Hepatocyte (in vitro differentiated cells): ENCODE results near the gene ZMAT3. TPM values are rescaled to one million over a fixed set of nuclear protein-coding genes. Genes with fewer than 3 reads are reported as not detected.

Experiments
- DNase-seq: peaks from one replicate; pipeline ENCODE4 v3.0.0-alpha.2; 2016; ENCODE audit warnings: low spot score
- H2AFZ ChIP-seq: fragments of 200-600 bp; sonication (generic); 2 replicates; pipeline ENCODE4 v1.6.0; 2016; ENCODE audit warnings: antibody characterized with exemption, mild to moderate bottlenecking
- H3K27ac ChIP-seq: fragments of 200-600 bp; sonication (generic); 2 replicates; pipeline ENCODE4 v1.5.1; 2016; ENCODE audit warnings: mild to moderate bottlenecking
- H3K27me3 ChIP-seq: fragments of 200-600 bp; sonication (generic); 2 replicates; pipeline ENCODE4 v1.6.1; 2016
- H3K36me3 ChIP-seq: fragments of 200-600 bp; sonication (generic); replicated peaks from 2 replicates; pipeline ENCODE4 v1.5.1; 2016; ENCODE audit warnings: low read depth; ENCODE audit not compliant: insufficient read depth
- H3K4me1 ChIP-seq: fragments of 200-600 bp; sonication (generic); 2 replicates; pipeline ENCODE4 v1.5.1; 2016; ENCODE audit warnings: mild to moderate bottlenecking, moderate library complexity; ENCODE audit not compliant: insufficient read depth
- H3K4me2 ChIP-seq: fragments of 200-600 bp; sonication (generic); 2 replicates; pipeline ENCODE4 v1.6.0; 2016
- H3K4me3 ChIP-seq: fragments of 200-600 bp; sonication (generic); 2 replicates; pipeline ENCODE4 v1.5.1; 2016; ENCODE audit warnings: mild to moderate bottlenecking
- H3K79me2 ChIP-seq: fragments of 200-600 bp; sonication (generic); 2 replicates; pipeline ENCODE4 v1.6.0; 2017; ENCODE audit warnings: mild to moderate bottlenecking
- H3K9me2 ChIP-seq: fragments of 200-600 bp; sonication (generic); replicated peaks from 2 replicates; pipeline ENCODE4 v1.6.0; 2017; ENCODE audit warnings: mild to moderate bottlenecking; ENCODE audit not compliant: insufficient read depth
- H3K9me3 ChIP-seq: fragments of 200-600 bp; sonication (generic); 2 replicates; pipeline ENCODE4 v1.5.1; 2016; ENCODE audit warnings: low read depth, mild to moderate bottlenecking
- H4K20me1 ChIP-seq: fragments of 200-600 bp; sonication (generic); 2 replicates; pipeline ENCODE4 v1.6.0; 2016; ENCODE audit warnings: mild to moderate bottlenecking; ENCODE audit not compliant: insufficient read depth, poor library complexity, severe bottlenecking
- EZH2 ChIP-seq: fragments of 200-600 bp; sonication (generic); IDR thresholded peaks from 2 replicates; pipeline ENCODE4 v1.6.1; 2016; ENCODE audit warnings: antibody characterized with exemption, mild to moderate bottlenecking, borderline replicate concordance
- EZH2phosphoT487 ChIP-seq: fragments of 200-600 bp; sonication (generic); IDR thresholded peaks from one replicate; pipeline ENCODE4 v1.6.1; 2018; ENCODE audit warnings: antibody characterized with exemption, mild to moderate bottlenecking, low read depth, moderate library complexity; ENCODE audit not compliant: unreplicated experiment, severe bottlenecking
- WGBS: methylation state at CpG from one replicate; pipeline ENCODE4 v1.1.6; 2016; ENCODE audit warnings: low lambda C conversion rate; ENCODE audit errors: missing lambda C conversion rate; 5-methylcytosine and 5-hydroxymethylcytosine counted together
- polyA plus RNA-seq: library from polyadenylated mRNA; unstranded; fragments of >200 nt; fragmentation: Nextera tagmentation; extraction: Ambion mirVana; gene quantifications from 2 replicates; pipeline ENCODE4 v1.2.1, GENCODE V29; 2016
- total RNA-seq: library from RNA; depleted of rRNA; stranded (reverse); fragments of >200 nt; gene quantifications from 2 replicates; pipeline ENCODE4 v1.2.3, GENCODE V29; 2014
- TF ChIP-seq, protein P1 (sequence below): fragments of 200-600 bp; sonication (generic); IDR thresholded peaks from 2 replicates; pipeline ENCODE4 v1.5.1; 2016; ENCODE audit warnings: antibody characterized with exemption, mild to moderate bottlenecking; ENCODE audit not compliant: poor library complexity

Gene ZMAT3
- total and polyA plus RNA-seq, 2 experiments from 2014 or later: 17.9 to 24.0 TPM

DNA sequence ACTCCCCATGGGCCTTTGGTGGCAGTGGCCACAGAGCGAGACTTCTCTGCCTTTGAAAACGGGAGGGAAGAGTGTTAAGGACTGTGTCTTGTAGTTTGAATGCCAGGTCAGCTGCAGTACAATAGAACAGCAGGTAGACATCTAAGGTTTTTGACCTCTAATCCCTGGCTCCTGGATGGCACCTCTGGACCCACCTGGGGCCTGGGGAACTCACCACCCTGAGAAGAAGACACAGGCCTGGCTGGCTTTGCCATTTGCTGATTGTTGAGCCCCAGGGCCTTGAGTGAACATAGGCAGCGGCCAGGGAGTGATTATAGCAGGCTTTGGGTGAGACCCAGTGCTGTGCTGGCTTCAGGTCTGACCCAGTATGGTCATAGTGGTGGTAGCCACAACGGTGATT lies 66.4 kb downstream of the ZMAT3 start:
- TF ChIP-seq EZH2 (no peak), EZH2phosphoT487 (no peak)
- TF ChIP-seq, protein P1, sequence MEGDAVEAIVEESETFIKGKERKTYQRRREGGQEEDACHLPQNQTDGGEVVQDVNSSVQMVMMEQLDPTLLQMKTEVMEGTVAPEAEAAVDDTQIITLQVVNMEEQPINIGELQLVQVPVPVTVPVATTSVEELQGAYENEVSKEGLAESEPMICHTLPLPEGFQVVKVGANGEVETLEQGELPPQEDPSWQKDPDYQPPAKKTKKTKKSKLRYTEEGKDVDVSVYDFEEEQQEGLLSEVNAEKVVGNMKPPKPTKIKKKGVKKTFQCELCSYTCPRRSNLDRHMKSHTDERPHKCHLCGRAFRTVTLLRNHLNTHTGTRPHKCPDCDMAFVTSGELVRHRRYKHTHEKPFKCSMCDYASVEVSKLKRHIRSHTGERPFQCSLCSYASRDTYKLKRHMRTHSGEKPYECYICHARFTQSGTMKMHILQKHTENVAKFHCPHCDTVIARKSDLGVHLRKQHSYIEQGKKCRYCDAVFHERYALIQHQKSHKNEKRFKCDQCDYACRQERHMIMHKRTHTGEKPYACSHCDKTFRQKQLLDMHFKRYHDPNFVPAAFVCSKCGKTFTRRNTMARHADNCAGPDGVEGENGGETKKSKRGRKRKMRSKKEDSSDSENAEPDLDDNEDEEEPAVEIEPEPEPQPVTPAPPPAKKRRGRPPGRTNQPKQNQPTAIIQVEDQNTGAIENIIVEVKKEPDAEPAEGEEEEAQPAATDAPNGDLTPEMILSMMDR: no peak
- WGBS: 90% methylated on average over 4 of the region's 4 CpGs

DNA sequence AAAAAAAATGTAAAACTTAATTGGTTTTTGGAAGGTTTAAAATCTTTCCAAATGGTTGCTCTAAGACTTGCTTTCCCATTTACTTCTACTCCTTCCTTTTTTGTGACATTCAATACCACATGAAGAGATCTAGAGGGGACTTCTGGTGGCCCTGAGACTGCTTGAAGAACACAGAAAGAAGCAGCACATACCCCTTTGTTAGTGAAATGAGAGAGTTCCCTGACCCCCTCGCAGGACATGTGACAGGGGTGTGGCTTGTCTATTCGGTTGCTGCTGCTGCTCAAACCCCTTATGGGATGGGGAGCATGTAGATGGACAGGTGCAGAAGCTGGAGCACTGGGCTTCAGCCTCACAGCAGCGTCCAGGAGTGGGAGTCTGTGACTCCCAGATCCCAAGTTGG lies 71.0 kb downstream of the ZMAT3 start:
- H3K27me3 ChIP-seq: no peaks in the 10 kb centered on the region
- H3K4me2 ChIP-seq: no peak overlapping the region
- 79% methylated on average over 3 of the region's 3 CpGs for WGBS

More for the DNA sequence above, 66.4 kb downstream of the ZMAT3 start:
- H3K27ac ChIP-seq: no peak overlapping the region
- no peaks in the 10 kb centered on the region for H3K27me3 ChIP-seq
- no peak for DNase-seq
- no peak overlapping the region for H3K4me2 ChIP-seq
- no peaks in the 10 kb centered on the region for H3K36me3 ChIP-seq
- H2AFZ ChIP-seq: no peak overlapping the region
- H3K4me3 ChIP-seq: no peak overlapping the region
- no peaks in the 10 kb centered on the region for H4K20me1 ChIP-seq
- no peaks in the 10 kb centered on the region for H3K9me3 ChIP-seq
- no peaks in the 10 kb centered on the region for H3K9me2 ChIP-seq
- no peaks in the 10 kb centered on the region for H3K4me1 ChIP-seq
- no peaks in the 10 kb centered on the region for H3K79me2 ChIP-seq

DNA sequence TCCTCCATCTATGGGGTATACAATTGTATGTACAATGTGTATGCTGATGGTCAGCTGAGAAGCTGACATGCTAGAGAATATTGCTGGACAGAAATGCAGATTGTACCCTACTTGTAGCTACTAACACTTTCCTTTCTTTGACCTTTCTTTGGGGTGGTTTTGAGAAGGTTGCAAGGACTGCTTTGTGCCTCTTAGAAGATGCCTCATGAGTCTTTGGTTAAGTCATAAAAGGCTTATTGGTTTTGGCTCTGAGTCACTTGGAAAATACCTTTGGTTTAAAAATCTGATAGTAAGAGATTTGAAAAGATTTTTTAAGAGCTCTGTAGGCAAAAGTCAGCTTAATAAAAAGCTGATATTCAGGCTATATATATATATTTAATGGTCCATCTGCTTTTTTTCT lies 71.5 kb downstream of the ZMAT3 start:
- Histone ChIP-seq H3K4me2 (no peak overlapping the region), H2AFZ (no peak overlapping the region), H3K27me3 (no peaks in the 10 kb centered on the region), H3K9me3 (no peaks in the 10 kb centered on the region), H3K79me2 (no peaks in the 10 kb centered on the region), H3K9me2 (no peaks in the 10 kb centered on the region), H4K20me1 (no peaks in the 10 kb centered on the region), H3K27ac (no peak overlapping the region), H3K4me3 (no peak overlapping the region), H3K4me1 (no peaks in the 10 kb centered on the region), H3K36me3 (no peaks in the 10 kb centered on the region)
- TF ChIP-seq EZH2 (no peak), EZH2phosphoT487 (no peak)
- TF ChIP-seq, protein P1: no peak
- DNase-seq: no peak

More for the DNA sequence above, 71.0 kb downstream of the ZMAT3 start:
- Histone ChIP-seq H3K27ac (no peak overlapping the region), H3K4me3 (no peak overlapping the region), H2AFZ (no peak overlapping the region), H3K79me2 (no peaks in the 10 kb centered on the region), H4K20me1 (no peaks in the 10 kb centered on the region), H3K9me2 (no peaks in the 10 kb centered on the region), H3K36me3 (no peaks in the 10 kb centered on the region), H3K9me3 (no peaks in the 10 kb centered on the region), H3K4me1 (no peaks in the 10 kb centered on the region)
- TF ChIP-seq EZH2 (no peak), EZH2phosphoT487 (no peak)
- TF ChIP-seq, protein P1: no peak
- DNase-seq: no peak

DNA sequence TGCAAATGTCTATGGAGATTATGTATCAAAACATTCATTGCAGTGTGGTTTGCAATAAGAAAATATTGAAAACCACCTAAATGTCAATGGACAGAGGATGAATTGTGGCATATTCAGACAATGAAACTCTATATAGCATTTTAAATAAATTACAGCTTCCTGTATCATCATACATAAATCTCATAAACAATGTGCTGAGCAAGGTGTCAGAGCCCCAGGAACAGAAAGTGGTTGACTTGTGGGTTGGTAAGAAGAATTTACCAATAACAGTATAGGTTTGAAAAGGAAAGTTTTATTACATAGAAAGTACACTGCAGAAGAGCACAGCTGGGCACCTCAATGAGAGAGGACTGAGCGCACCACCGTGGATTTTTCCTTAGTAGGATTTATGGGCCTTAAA lies 75.2 kb downstream of the ZMAT3 start:
- no peak overlapping the region for H2AFZ ChIP-seq
- H3K79me2 ChIP-seq: no peaks in the 10 kb centered on the region
- H3K36me3 ChIP-seq: no peaks in the 10 kb centered on the region
- H3K9me2 ChIP-seq: no peaks in the 10 kb centered on the region
- no peak for DNase-seq
- WGBS: 84% methylated on average over 2 of the region's 2 CpGs
- no peak overlapping the region for H3K4me3 ChIP-seq
- no peak overlapping the region for H3K4me2 ChIP-seq
- no peaks in the 10 kb centered on the region for H4K20me1 ChIP-seq
- no peaks in the 10 kb centered on the region for H3K4me1 ChIP-seq
- no peaks in the 10 kb centered on the region for H3K27me3 ChIP-seq
- H3K27ac ChIP-seq: no peak overlapping the region
- no peak for TF ChIP-seq EZH2
- TF ChIP-seq EZH2phosphoT487: no peak
- TF ChIP-seq, protein P1: no peak
- H3K9me3 ChIP-seq: no peaks in the 10 kb centered on the region
